Activated T-cell treated with anti-CD3 and anti-CD28 coated beads for 24 hours (primary cell): Measurements from ENCODE around the gene KRT16.
"Not testable (repeated sequence)": the region's sequence is repeated elsewhere in the genome, so short reads cannot be mapped to it uniquely, and the experiment has no call there.

Experiments used
- DNase-seq: peaks from one replicate; pipeline ENCODE4 v3.0.0-alpha.2; 2020; ENCODE audit warnings: low read depth

The KRT16 gene

GRCh38 chr17:41614767-41615166 is 2.2 kb upstream of the KRT16 start:
- DNase-seq: not testable (repeated sequence)

DNA sequence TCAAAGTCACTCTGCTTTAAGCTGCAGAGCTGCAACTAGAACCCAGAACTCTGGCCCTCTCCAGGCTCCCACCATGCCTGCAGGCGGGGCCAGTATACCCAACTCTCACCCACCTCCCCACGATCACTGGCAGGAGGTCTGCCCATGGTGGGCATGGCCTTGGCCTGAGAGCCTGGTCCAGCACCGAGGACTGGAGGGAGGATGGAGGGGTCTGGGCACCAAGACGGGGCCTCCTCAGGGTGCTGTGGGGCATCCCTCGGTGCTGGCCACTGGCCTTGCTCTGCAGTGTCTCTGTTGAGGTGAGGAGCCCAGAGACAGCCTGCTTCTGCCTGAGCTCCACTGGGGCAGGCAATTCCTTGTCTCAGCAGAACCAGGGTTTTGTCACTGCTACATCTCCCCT is 1.5 kb upstream of the KRT16 start:
- no peak for DNase-seq

- DNase-seq: no peak
These were observed 913 bp upstream of the KRT16 start for GRCh38 chr17:41613277-41614082.

GRCh38 chr17:41610965-41611640 is 1.5 kb downstream of the KRT16 start:
- DNase-seq: no peak

GRCh38 chr17:41610061-41610517 is 2.5 kb downstream of the KRT16 start:
- not testable (repeated sequence) for DNase-seq

GRCh38 chr17:41606930-41607329 is 5.6 kb downstream of the KRT16 start:
- DNase-seq: not testable (repeated sequence)

GRCh38 chr17:41602524-41602923 is 10.0 kb downstream of the KRT16 start:
- DNase-seq: no peak

- DNase-seq: no peak
These were observed 12.2 kb downstream of the KRT16 start for GRCh38 chr17:41600318-41600717.

DNA sequence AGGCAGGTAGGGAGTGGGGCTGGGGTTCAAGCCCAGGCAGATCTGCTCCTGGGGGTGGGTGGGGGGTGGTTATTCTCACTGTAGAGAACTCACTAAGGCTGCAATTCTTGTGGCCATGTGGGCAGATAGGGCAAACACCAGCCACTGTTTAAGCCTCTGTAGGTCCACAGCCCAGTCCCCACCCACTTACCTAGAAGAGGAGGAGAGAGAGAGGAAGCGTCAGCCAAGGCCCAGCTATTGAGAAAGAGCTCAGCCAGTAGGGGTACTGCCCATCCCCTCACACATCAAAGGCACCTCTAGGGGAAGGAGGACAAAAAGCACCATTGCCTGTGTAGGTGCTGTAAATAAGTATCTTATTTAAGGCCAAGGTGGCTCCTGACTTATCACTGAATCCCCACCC is 12.9 kb downstream of the KRT16 start:
- DNase-seq: no peak

DNA sequence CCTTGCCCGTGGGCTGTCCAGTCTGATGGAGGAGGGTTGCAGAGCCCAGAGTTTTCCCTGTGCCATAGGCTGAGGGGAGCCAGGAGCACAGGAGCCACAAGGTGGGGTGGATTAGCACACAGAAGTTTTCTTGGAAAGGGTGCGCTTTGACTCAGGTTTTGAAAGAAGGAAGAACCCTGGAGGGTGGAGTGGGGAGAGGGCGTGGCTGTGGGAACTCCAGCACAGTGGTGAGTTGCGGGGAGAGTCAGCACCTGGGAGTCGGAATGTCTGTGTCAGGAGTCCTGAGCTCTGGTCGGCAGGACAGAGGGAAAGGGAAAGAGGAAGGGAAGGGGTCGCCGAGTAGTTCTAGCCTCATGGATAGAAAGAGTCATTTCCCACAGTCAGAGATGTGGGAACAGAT is 17.0 kb downstream of the KRT16 start:
- no peak for DNase-seq

- DNase-seq: no peak
These were observed 18.1 kb downstream of the KRT16 start for GRCh38 chr17:41594363-41594915.

DNA sequence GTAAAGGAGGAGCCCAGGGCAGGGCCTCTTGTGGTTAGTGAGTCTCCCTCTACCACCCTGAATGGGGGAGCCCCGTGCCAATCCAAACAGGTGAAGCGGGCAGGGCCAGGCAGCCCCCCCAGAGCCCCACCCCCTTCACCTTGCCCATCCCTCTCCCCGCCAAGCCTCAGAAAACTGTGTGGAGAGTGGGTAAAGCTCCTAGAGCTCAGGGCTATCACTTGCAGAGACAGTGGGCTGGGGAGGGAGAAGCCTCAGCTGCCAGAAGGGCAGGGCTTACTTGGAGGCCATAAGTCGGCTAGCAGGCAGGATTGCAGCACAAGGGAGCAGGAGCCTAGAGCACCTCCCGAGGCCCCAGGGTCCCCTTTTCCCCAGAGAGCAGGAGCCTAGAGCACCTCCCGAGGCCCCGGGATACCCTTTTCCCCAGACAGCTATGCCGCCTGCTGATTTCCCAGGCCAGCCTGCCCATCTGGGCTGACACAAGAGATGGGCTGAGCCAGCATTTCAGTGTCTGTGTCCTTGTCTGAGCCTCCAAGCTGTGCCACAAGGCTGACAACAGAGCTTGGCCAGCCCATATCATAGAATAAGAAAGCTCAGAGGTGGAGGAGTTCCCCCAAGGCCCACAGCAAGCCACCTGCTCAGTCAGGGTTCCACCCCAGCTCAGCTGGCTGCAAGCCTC is 19.1 kb downstream of the KRT16 start:
- no peak for DNase-seq

GRCh38 chr17:41592601-41593305 is 19.8 kb downstream of the KRT16 start:
- no peak for DNase-seq

- no peak for DNase-seq
These were observed 23.3 kb downstream of the KRT16 start for GRCh38 chr17:41589301-41589700.

- DNase-seq: no peak
These were observed 24.3 kb downstream of the KRT16 start for GRCh38 chr17:41588126-41588810.

DNA sequence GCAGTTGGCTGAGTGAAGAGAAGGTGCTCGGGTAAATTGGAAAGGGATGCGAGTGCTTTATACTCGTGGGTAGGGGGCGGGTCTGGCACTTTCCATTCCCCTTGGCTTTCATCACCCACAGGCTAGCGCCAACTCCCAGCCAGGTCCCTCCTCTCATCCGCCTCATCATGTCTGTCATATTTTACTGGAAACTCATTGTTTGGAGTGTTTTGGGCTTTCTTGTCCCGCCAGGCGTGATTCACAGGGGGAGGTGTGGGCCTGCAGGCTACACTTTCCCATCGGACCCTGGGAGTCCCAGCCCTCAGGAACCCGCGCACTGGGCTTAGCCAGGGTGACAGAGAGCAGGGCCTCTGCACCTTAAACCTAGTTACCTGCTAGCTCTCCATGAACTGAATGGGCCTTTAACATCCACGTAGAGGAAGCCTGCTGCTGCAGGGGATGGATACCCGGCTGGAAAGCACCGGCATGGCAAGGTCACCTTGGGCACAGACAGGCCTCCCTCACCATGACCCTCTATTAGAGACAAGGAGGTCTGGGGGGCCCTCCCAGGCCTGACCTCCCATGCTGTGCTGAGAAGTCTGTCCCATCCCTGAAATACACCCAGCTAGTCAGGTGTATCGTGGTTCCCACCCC is 25.6 kb downstream of the KRT16 start, which contains the start of gene KRT14:
Gene KRT14 (minus strand): TSS at position 33 of the 633 bp plus-strand sequence. CDS start 61 bp downstream, outside the sequence.
- no peak for DNase-seq

DNA sequence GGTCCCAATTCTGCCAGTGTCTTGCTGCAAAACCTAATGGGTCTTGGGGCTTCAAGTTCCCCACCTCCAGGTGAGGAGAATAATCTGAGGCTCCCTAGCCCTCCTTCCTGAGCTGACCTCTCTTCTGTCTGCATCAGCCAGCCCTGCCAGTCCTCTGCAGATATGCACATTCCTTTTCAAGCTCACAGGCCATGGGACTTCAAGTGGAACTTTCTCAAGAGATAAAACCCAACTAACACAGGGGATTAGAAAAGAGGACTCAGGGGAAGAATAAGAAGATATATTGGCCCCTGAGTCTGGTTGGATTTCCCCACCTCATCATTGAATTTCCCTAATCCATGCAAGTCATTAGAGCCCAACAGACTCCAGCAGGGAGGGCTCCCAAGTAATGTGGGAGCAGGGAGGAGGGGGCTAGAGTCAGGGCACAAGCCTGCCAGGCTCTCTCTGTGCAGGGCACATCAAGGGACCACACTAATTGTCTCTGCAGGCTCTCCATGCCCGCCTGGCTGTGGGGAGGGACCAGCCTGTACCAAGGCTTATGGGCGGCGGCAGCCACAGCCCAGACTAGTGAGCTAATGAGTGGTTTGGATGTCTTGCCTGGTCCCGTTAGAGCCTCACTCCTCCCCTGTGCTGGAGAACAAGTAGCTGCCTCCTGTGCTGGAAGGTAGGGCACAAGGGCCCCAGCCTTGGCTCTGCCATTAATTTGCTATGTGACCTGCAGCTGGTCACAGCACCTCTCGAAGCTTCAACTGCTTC is 27.1 kb downstream of the KRT16 start:
- DNase-seq: no peak

DNA sequence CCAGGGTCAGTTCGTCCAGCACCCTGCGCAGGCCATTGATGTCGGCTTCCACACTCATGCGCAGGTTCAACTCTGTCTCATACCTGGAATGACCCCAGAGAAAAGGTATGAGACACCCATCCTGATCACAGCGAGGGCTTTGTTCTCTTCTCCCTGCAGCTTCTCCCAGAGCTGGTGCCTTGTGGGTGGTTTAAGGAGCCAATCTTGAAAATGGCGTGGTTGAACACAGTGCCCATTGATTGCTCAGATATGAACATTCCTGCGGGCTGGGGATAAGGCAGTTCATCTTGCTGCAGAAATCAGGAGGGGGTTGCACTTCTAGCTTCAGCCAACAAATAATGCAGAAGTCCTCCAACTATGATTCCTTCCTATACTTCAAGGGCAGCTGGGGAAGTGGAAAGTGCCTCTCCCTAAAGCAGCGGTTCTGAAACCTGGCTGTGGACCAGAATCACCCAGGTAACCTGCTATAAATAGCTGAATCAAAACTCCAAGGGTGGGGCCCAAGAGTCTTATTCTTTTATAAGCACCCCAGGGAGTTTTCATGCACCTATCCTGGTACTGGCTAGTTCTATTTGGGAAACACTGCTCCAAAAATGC is 28.1 kb downstream of the KRT16 start:
- DNase-seq: not testable (repeated sequence)
